ENCODE measurements around the gene ARID1B. TPM values are rescaled to one million over a fixed set of nuclear protein-coding genes. Genes with fewer than 3 reads are reported as not detected.

ARID1B gene
- total and polyA plus RNA-seq, 12 donors, result 13.3 to 85.6 (median 50.9) TPM

GRCh38 chr6:156999762-157000161, 222.6 kb downstream of the ARID1B start:
- no peaks in the 10 kb centered on the region for H3K9me3 ChIP-seq (replicated peaks in 1 of 3)
- H3K27ac ChIP-seq, result no peak overlapping the region
- no peak for DNase-seq
- WGBS, 4 donors, result 96 to 100% (median 97%) methylated on average over 3 of the region's 3 CpGs
- H3K4me1 ChIP-seq (replicated peaks in 1 of 2), result peaks cover 0 to 6% of the 10 kb centered on the region in 2 donors
- no peak for TF ChIP-seq POLR2A (IDR thresholded peaks at IDR 0.05)
- no peak for TF ChIP-seq CTCF (IDR thresholded peaks at IDR 0.05)
- intact Hi-C loops (cut with DNase I), result no loop called here
- H3K27me3 ChIP-seq, result no peaks in the 10 kb centered on the region
- H3K4me3 ChIP-seq, result no peak overlapping the region
- H3K36me3 ChIP-seq (replicated peaks in 1 of 2), result no peaks in the 10 kb centered on the region

- no peak overlapping the region for H3K27ac ChIP-seq
- H3K9me3 ChIP-seq (replicated peaks in 1 of 3), result peaks cover 0 to 2% (median 0%) of the 10 kb centered on the region in 3 donors
- H3K36me3 ChIP-seq (replicated peaks in 1 of 2), result no peaks in the 10 kb centered on the region
- intact Hi-C loops (cut with DNase I), result no loop called here
- TF ChIP-seq CTCF (IDR thresholded peaks at IDR 0.05), result no peak
- no peak for TF ChIP-seq POLR2A (IDR thresholded peaks at IDR 0.05)
- WGBS, 4 donors, result 95 to 98% (median 96%) methylated on average over 12 of the region's 12 CpGs
- no peak overlapping the region for H3K4me3 ChIP-seq
- no peaks in the 10 kb centered on the region for H3K27me3 ChIP-seq
- no peak for DNase-seq
- H3K4me1 ChIP-seq (replicated peaks in 1 of 2), result peaks cover 0 to 6% of the 10 kb centered on the region in 2 donors
These were observed 224.5 kb downstream of the ARID1B start for GRCh38 chr6:157001716-157002115.

GRCh38 chr6:157002774-157003173, 225.6 kb downstream of the ARID1B start:
- TF ChIP-seq CTCF (IDR thresholded peaks at IDR 0.05) (no peak), POLR2A (IDR thresholded peaks at IDR 0.05) (no peak)
- intact Hi-C loops (cut with DNase I), result no loop called here
- Histone ChIP-seq H3K27ac (no peak overlapping the region), H3K9me3 (replicated peaks in 1 of 3) (peaks cover 0 to 8% (median 0%) of the 10 kb centered on the region in 3 donors), H3K4me3 (no peak overlapping the region), H3K36me3 (replicated peaks in 1 of 2) (no peaks in the 10 kb centered on the region), H3K27me3 (no peaks in the 10 kb centered on the region), H3K4me1 (replicated peaks in 1 of 2) (peaks cover 0 to 6% of the 10 kb centered on the region in 2 donors)
- WGBS, 4 donors, result 95 to 100% (median 98%) methylated on average over 1 of the region's 1 CpG
- DNase-seq, result no peak

- H3K9me3 ChIP-seq (replicated peaks in 1 of 3), result peaks cover 0 to 8% (median 0%) of the 10 kb centered on the region in 3 donors
- DNase-seq, result no peak
- H3K27me3 ChIP-seq, result no peaks in the 10 kb centered on the region
- WGBS, 4 donors, result 28 to 55% (median 40%) methylated on average over 2 of the region's 2 CpGs
- no peak overlapping the region for H3K4me3 ChIP-seq
- no peak overlapping the region for H3K27ac ChIP-seq
- intact Hi-C loops (cut with DNase I), result no loop called here
- no peaks in the 10 kb centered on the region for H3K36me3 ChIP-seq (replicated peaks in 1 of 2)
- peaks cover 0 to 6% of the 10 kb centered on the region in 2 donors for H3K4me1 ChIP-seq (replicated peaks in 1 of 2)
- TF ChIP-seq POLR2A (IDR thresholded peaks at IDR 0.05) (no peak), CTCF (IDR thresholded peaks at IDR 0.05) (no peak)
These were observed 228.8 kb downstream of the ARID1B start for GRCh38 chr6:157005940-157006339.

Data from adrenal gland (tissue), 12 donors.